Measurements from ENCODE around the gene SRPK1. TPM values are rescaled to one million over a fixed set of nuclear protein-coding genes. Genes with fewer than 3 reads are reported as not detected.

The SRPK1 gene
- total and polyA plus RNA-seq, 2 of the 8 experiments (the other 6 are each of a cell fraction or from before 2014, with no cell fraction given): 25.7 to 116 TPM

- TF ChIP-seq RNF2 (IDR thresholded peaks at IDR 0.05; ENCODE audit: borderline replicate concordance, low read depth, low read length, missing control alignments, poor library complexity, severe bottlenecking): no peak
Observed at GRCh38 chr6:35898003-35898402, 22.9 kb downstream of the SRPK1 start (continued).
